Posterior vena cava (tissue), 2 donors: ENCODE measurements around the gene ZNF827. TPM values are rescaled to one million over a fixed set of nuclear protein-coding genes. Genes with fewer than 3 reads are reported as not detected.

ENCODE experiments used
- DNase-seq: peaks from one replicate; pipeline ENCODE4 v3.0.0-alpha.2; 2020; ENCODE audit warnings: low spot score
- intact Hi-C, 2 donors: fragments of 100-400 bp; cut with DNase I; formaldehyde crosslinking; loops; one replicate each; pipeline versions ENCODE4 v1.14.1 to v1.14.2; 2022 to 2023
- total RNA-seq, 2 donors: library from RNA; stranded (reverse); fragmentation: NEBNext Ultra II Directional; extraction: Animal tissue kit (Norgen Biotek cat#: 25700); gene quantifications; one replicate each; pipeline ENCODE4 v1.2.1, GENCODE V29; 2021
- donor health status: DM: yes; HTN: yes; CAD: no.
- donor health status: DM: yes; HTN: yes; CAD: no.

Gene ZNF827
- total RNA-seq, 2 donors from 2014 or later = 11.3 to 11.9 TPM

- no peak for DNase-seq
- intact Hi-C loops = loop anchor here (10.0 kb wide), 2 partner anchors 51 to 201 kb away; no protein-coding TSS in a partner anchor
These were observed 3.1 kb downstream of the ZNF827 start for GRCh38 chr4:145935253-145936141.

GRCh38 chr4:145934434-145935047 is 4.1 kb downstream of the ZNF827 start:
- no peak for DNase-seq
- intact Hi-C loops = loop anchor here (10.0 kb wide), 2 partner anchors 50 to 200 kb away; no protein-coding TSS in a partner anchor

GRCh38 chr4:145933134-145933533 is 5.5 kb downstream of the ZNF827 start:
- intact Hi-C loops = loop anchor here (10.0 kb wide), 2 partner anchors 48 to 198 kb away; no protein-coding TSS in a partner anchor
- no peak for DNase-seq

- intact Hi-C loops = loop anchor here (10.0 kb wide), 2 partner anchors 47 to 197 kb away; no protein-coding TSS in a partner anchor
- no peak for DNase-seq
These were observed 7.2 kb downstream of the ZNF827 start for GRCh38 chr4:145931403-145931802.

GRCh38 chr4:145930592-145930991 is 8.0 kb downstream of the ZNF827 start:
- intact Hi-C loops = loop anchor here (10.0 kb wide), 2 partner anchors 46 to 196 kb away; no protein-coding TSS in a partner anchor
- DNase-seq = no peak

- DNase-seq = no peak
- intact Hi-C loops = loop anchor here (10.0 kb wide), 2 partner anchors 45 to 195 kb away; no protein-coding TSS in a partner anchor
These were observed 9.0 kb downstream of the ZNF827 start for GRCh38 chr4:145929415-145930178.

GRCh38 chr4:145928748-145929147 is 9.9 kb downstream of the ZNF827 start:
- intact Hi-C loops = no loop called here
- DNase-seq = no peak

GRCh38 chr4:145927030-145927429 is 11.6 kb downstream of the ZNF827 start:
- intact Hi-C loops = no loop called here
- no peak for DNase-seq

- intact Hi-C loops = no loop called here
- DNase-seq = no peak
These were observed 17.4 kb downstream of the ZNF827 start for GRCh38 chr4:145921231-145921630.

GRCh38 chr4:145920205-145920604 is 18.4 kb downstream of the ZNF827 start:
- DNase-seq = no peak
- intact Hi-C loops = no loop called here

GRCh38 chr4:145912376-145912775 is 26.2 kb downstream of the ZNF827 start:
- intact Hi-C loops = no loop called here
- DNase-seq = no peak

GRCh38 chr4:145909773-145910172 is 28.9 kb downstream of the ZNF827 start:
- no peak for DNase-seq
- intact Hi-C loops = loop anchor here in 1 of 2 donors (5.0 kb wide), 1 partner anchor 457 kb away; no protein-coding TSS in a partner anchor

GRCh38 chr4:145909281-145909715 is 29.3 kb downstream of the ZNF827 start:
- intact Hi-C loops = loop anchor here in 1 of 2 donors (5.0 kb wide), 1 partner anchor 457 kb away; no protein-coding TSS in a partner anchor

GRCh38 chr4:145907812-145908211 is 30.8 kb downstream of the ZNF827 start:
- intact Hi-C loops = loop anchor here in 1 of 2 donors (5.0 kb wide), 1 partner anchor 456 kb away; no protein-coding TSS in a partner anchor

More at GRCh38 chr4:145909281-145909715, 29.3 kb downstream of the ZNF827 start:
- DNase-seq = no peak

GRCh38 chr4:145907390-145907789 is 31.2 kb downstream of the ZNF827 start:
- intact Hi-C loops = loop anchor here in 1 of 2 donors (5.0 kb wide), 1 partner anchor 455 kb away; no protein-coding TSS in a partner anchor
- DNase-seq = no peak

More at GRCh38 chr4:145907812-145908211, 30.8 kb downstream of the ZNF827 start:
- DNase-seq = no peak

- DNase-seq = no peak
- intact Hi-C loops = loop anchor here in 1 of 2 donors (5.0 kb wide), 1 partner anchor 452 kb away; no protein-coding TSS in a partner anchor
These were observed 34.0 kb downstream of the ZNF827 start for GRCh38 chr4:145904413-145905177.

- no peak for DNase-seq
These were observed 36.1 kb downstream of the ZNF827 start for GRCh38 chr4:145902522-145902921.

GRCh38 chr4:145899886-145900460 is 38.6 kb downstream of the ZNF827 start:
- intact Hi-C loops = no loop called here

More at GRCh38 chr4:145902522-145902921, 36.1 kb downstream of the ZNF827 start:
- intact Hi-C loops = no loop called here

More at GRCh38 chr4:145899886-145900460, 38.6 kb downstream of the ZNF827 start:
- DNase-seq = no peak
